H9 (cell line): ENCODE measurements around the gene TMEM60. TPM values are rescaled to one million over a fixed set of nuclear protein-coding genes. Genes with fewer than 3 reads are reported as not detected.

Experiments used
- DNase-seq: peaks from one replicate; pipeline ENCODE4 v3.0.0-alpha.2; 2017
- H2AFZ ChIP-seq: one replicate; pipeline ENCODE4 v1.6.1; 2013; ENCODE audit warnings: mild to moderate bottlenecking, low read length, control low read depth, moderate library complexity
- H2AK5ac ChIP-seq: 2 replicates; pipeline ENCODE4 v1.6.1; 2013; ENCODE audit warnings: low read length, control low read depth, mixed read lengths; ENCODE audit not compliant: insufficient read length
- H2BK120ac ChIP-seq: one replicate; pipeline ENCODE4 v1.6.1; 2013; ENCODE audit warnings: low read depth, mild to moderate bottlenecking, low read length, control low read depth, inconsistent platforms; ENCODE audit not compliant: poor library complexity, severe bottlenecking
- H2BK12ac ChIP-seq: 2 replicates; pipeline ENCODE4 v1.6.1; 2013; ENCODE audit warnings: low read length, control low read depth, mixed read lengths, low read depth; ENCODE audit not compliant: insufficient read length
- H2BK15ac ChIP-seq: 2 replicates; pipeline ENCODE4 v1.6.1; 2013; ENCODE audit warnings: low read depth, low read length, control low read depth
- H2BK20ac ChIP-seq: one replicate; pipeline ENCODE4 v1.6.1; 2013; ENCODE audit warnings: low read depth, mild to moderate bottlenecking, low read length, control low read depth, inconsistent platforms; ENCODE audit not compliant: poor library complexity, severe bottlenecking
- H2BK5ac ChIP-seq: 2 replicates; pipeline ENCODE4 v1.6.1; 2013; ENCODE audit warnings: low read length, control low read depth, mixed read lengths; ENCODE audit not compliant: insufficient read length
- H3K14ac ChIP-seq: 2 replicates; pipeline ENCODE4 v1.6.1; 2013; ENCODE audit warnings: low read length, control low read depth; ENCODE audit not compliant: insufficient read depth
- H3K18ac ChIP-seq: 2 replicates; pipeline ENCODE4 v1.6.1; 2013; ENCODE audit warnings: low read depth, mild to moderate bottlenecking, mixed read lengths, low read length, control low read depth; ENCODE audit not compliant: insufficient read length
- H3K23ac ChIP-seq: 2 replicates; pipeline ENCODE4 v1.6.1; 2013; ENCODE audit warnings: low read length, control low read depth, mixed read lengths, low read depth; ENCODE audit not compliant: insufficient read length
- H3K23me2 ChIP-seq: 2 replicates; pipeline ENCODE4 v1.6.1; 2013; ENCODE audit warnings: low read depth, mild to moderate bottlenecking, mixed read lengths, low read length, control low read depth; ENCODE audit not compliant: insufficient read length, poor library complexity, severe bottlenecking
- H3K27ac ChIP-seq: 2 replicates; pipeline ENCODE4 v1.5.1; 2013; ENCODE audit warnings: low read length, control low read depth, mixed read lengths, low read depth; ENCODE audit not compliant: insufficient read length
- H3K27me3 ChIP-seq: 2 replicates; pipeline ENCODE4 v1.6.1; 2013; ENCODE audit warnings: low read length, control low read depth, inconsistent platforms; ENCODE audit not compliant: insufficient read depth
- H3K4ac ChIP-seq: 2 replicates; pipeline ENCODE4 v1.6.1; 2013; ENCODE audit warnings: low read depth, mild to moderate bottlenecking, control low read depth, inconsistent platforms, low read length, moderate library complexity
- H3K4me1 ChIP-seq: 2 replicates; pipeline ENCODE4 v1.6.1; 2013; ENCODE audit warnings: low read length, control low read depth, inconsistent platforms; ENCODE audit not compliant: insufficient read depth
- H3K4me2 ChIP-seq: 2 replicates; pipeline ENCODE4 v1.6.1; 2013; ENCODE audit warnings: low read length, control low read depth, mixed read lengths; ENCODE audit not compliant: insufficient read length, insufficient read depth
- H3K56ac ChIP-seq: 2 replicates; pipeline ENCODE4 v1.6.1; 2013; ENCODE audit warnings: low read depth, mild to moderate bottlenecking, mixed read lengths, low read length, control low read depth; ENCODE audit not compliant: insufficient read length
- H3K79me1 ChIP-seq: 2 replicates; pipeline ENCODE4 v1.6.1; 2013; ENCODE audit warnings: low read depth, mild to moderate bottlenecking, moderate library complexity, low read length, control low read depth, inconsistent platforms; ENCODE audit not compliant: insufficient read depth, poor library complexity, severe bottlenecking
- H3K79me2 ChIP-seq: 2 replicates; pipeline ENCODE4 v1.6.1; 2013; ENCODE audit warnings: low read length, control low read depth, inconsistent platforms; ENCODE audit not compliant: insufficient read depth
- H3K9ac ChIP-seq: 2 replicates; pipeline ENCODE4 v1.6.1; 2013; ENCODE audit warnings: low read length, control low read depth, mixed read lengths; ENCODE audit not compliant: insufficient read length; ENCODE audit errors: extremely low read depth
- H3K9me3 ChIP-seq: one replicate; pipeline ENCODE4 v1.6.1; 2013; ENCODE audit warnings: low read depth, low read length, inconsistent platforms; ENCODE audit not compliant: control insufficient read depth
- H3T11ph ChIP-seq: one replicate; pipeline ENCODE4 v1.6.1; 2013; ENCODE audit warnings: mild to moderate bottlenecking, low read length, control low read depth, inconsistent platforms
- H4K20me1 ChIP-seq: one replicate; pipeline ENCODE4 v1.6.1; 2013; ENCODE audit not compliant: control insufficient read depth, insufficient read length, insufficient read depth
- H4K5ac ChIP-seq: 2 replicates; pipeline ENCODE4 v1.6.1; 2013; ENCODE audit warnings: low read depth, mild to moderate bottlenecking, mixed read lengths, low read length, control low read depth; ENCODE audit not compliant: insufficient read length
- H4K8ac ChIP-seq: replicated peaks from 2 replicates; pipeline ENCODE4 v1.6.1; 2013; ENCODE audit warnings: low read length, control low read depth, mixed read lengths, low read depth; ENCODE audit not compliant: insufficient read length
- H4K91ac ChIP-seq: 2 replicates; pipeline ENCODE4 v1.6.1; 2013; ENCODE audit warnings: low read depth, mild to moderate bottlenecking, moderate library complexity, mixed read lengths, low read length, control low read depth; ENCODE audit not compliant: insufficient read length
- H3K27ac Mint-ChIP-seq, 3 experiments: 2 replicates in 2 of 3; 3 replicates in 1 of 3; pipeline ENCODE4 v1.8.0; 2020 to 2021; ENCODE audit warnings: mixed read lengths in 3 of 3, mild to moderate bottlenecking in 1 of 3, moderate library complexity in 1 of 3
- H3K27me3 Mint-ChIP-seq: 2 replicates; pipeline ENCODE4 v1.8.0; 2021; ENCODE audit warnings: low read depth, mild to moderate bottlenecking, moderate library complexity, mixed read lengths
- H3K36me3 Mint-ChIP-seq, 3 experiments: 2 replicates in 2 of 3; 3 replicates in 1 of 3; pipeline ENCODE4 v1.8.0; 2020 to 2021; ENCODE audit warnings: low read depth in 3 of 3, mixed read lengths in 3 of 3; ENCODE audit not compliant: insufficient read depth in 1 of 3
- H3K4me1 Mint-ChIP-seq, 2 experiments: 2 replicates each; pipeline ENCODE4 v1.8.0; 2020; ENCODE audit warnings: mixed read lengths in 2 of 2
- H3K4me3 Mint-ChIP-seq, 2 experiments: 2 replicates in 1 of 2; 3 replicates in 1 of 2; pipeline ENCODE4 v1.8.0; 2020 to 2021; ENCODE audit warnings: mild to moderate bottlenecking in 2 of 2, mixed read lengths in 2 of 2, moderate library complexity in 1 of 2
- H3K9me3 Mint-ChIP-seq, 2 experiments: 2 replicates in 1 of 2; 3 replicates in 1 of 2; pipeline ENCODE4 v1.8.0; 2020; ENCODE audit warnings: mild to moderate bottlenecking in 2 of 2, mixed read lengths in 2 of 2, moderate library complexity in 1 of 2
- CTCF ChIP-seq: fragments of 200-600 bp; sonication (generic); conservative IDR thresholded peaks from 3 replicates; pipeline ENCODE4 v1.8.0; 2021; ENCODE audit warnings: antibody characterized with exemption, mild to moderate bottlenecking
- WGBS: extraction: QIAGEN DNeasy Blood & Tissue Kit; methylation state at CpG from one replicate; pipeline ENCODE4 v1.1.7; 2013; ENCODE audit warnings: missing lambda C conversion rate, low lambda C conversion rate, mixed read lengths; ENCODE audit not compliant: insufficient read length; ENCODE audit errors: extremely low coverage; 5-methylcytosine and 5-hydroxymethylcytosine counted together
- total RNA-seq: library from RNA; stranded (reverse); gene quantifications from 2 replicates; pipeline ENCODE4 v1.2.1, GENCODE V29; 2021

TMEM60 gene
- total RNA-seq, 1 experiment from 2014 or later: 14.3 TPM

- H4K20me1 ChIP-seq: no peaks in the 10 kb centered on the region
- H3K23ac ChIP-seq: no peak overlapping the region
- H3K27ac ChIP-seq: no peak overlapping the region
- H3K79me1 ChIP-seq: no peaks in the 10 kb centered on the region
- peak overlapping the region; percentile 88 for H3K4me2 ChIP-seq
- WGBS: no CpG with 5 or more reads among the region's 55 CpGs
- H2AFZ ChIP-seq: no peak overlapping the region
- no peak overlapping the region for H4K8ac ChIP-seq
- Mint-ChIP-seq H3K36me3 (peaks cover 3 to 7% (median 5%) of the 10 kb centered on the region in 3 experiments; a peak in 5 of 7 replicates), H3K4me3 (peak overlapping the region; percentile 93 to 95), H3K4me1 (peaks cover 25 to 26% of the 10 kb centered on the region in 2 experiments), H3K27me3 (no peaks in the 10 kb centered on the region), H3K27ac (peak overlapping the region; percentile 28 to 98 (median 97); a peak in 5 of 7 replicates), H3K9me3 (no peaks in the 10 kb centered on the region)
- peaks cover 7% of the 10 kb centered on the region; the same call in 1 of the 2 replicates for H3K79me2 ChIP-seq
- H3K4ac ChIP-seq: no peak overlapping the region
- H2BK15ac ChIP-seq: no peak overlapping the region
- no peak overlapping the region for H2BK120ac ChIP-seq
- no peaks in the 10 kb centered on the region for H3K4me1 ChIP-seq
- no peak overlapping the region for H2AK5ac ChIP-seq
- H3K56ac ChIP-seq: no peak overlapping the region
- H4K91ac ChIP-seq: no peak overlapping the region
- no peak overlapping the region for H3K18ac ChIP-seq
- H3K9ac ChIP-seq: peak overlapping the region; percentile 46
- H2BK20ac ChIP-seq: no peak overlapping the region
- H3K14ac ChIP-seq: no peak overlapping the region
- no peak overlapping the region for H2BK5ac ChIP-seq
- H3K27me3 ChIP-seq: no peaks in the 10 kb centered on the region
- no peak overlapping the region for H3T11ph ChIP-seq
- TF ChIP-seq CTCF: no peak; the same call in 2 of the 3 replicates
- H4K5ac ChIP-seq: no peak overlapping the region
- no peaks in the 10 kb centered on the region for H3K9me3 ChIP-seq
- DNase-seq: peak; percentile 50
- H2BK12ac ChIP-seq: no peak overlapping the region
- H3K23me2 ChIP-seq: peaks cover 5% of the 10 kb centered on the region
Observed at GRCh38 chr7:77799078-77799964, 1.1 kb upstream of the TMEM60 start.
